Upper lobe of left lung (tissue), 6 donors: ENCODE data around the gene AHNAK. TPM values are rescaled to one million over a fixed set of nuclear protein-coding genes. Genes with fewer than 3 reads are reported as not detected.

Source experiments
- ATAC-seq, 2 donors: fragments of 200-7000 bp; cut with Tn5 transposase; one replicate each; pipeline ENCODE4 v1.9.1; 2022; ENCODE audit warnings: mild to moderate bottlenecking in 2 of 2, moderate library complexity in 2 of 2; ENCODE audit not compliant: low FRiP score in 2 of 2
- DNase-seq, 2 donors: peaks; one replicate each; pipeline ENCODE4 v3.0.0-alpha.2; 2019 to 2020
- H3K27ac ChIP-seq, 4 donors: fragments of 200-600 bp; sonication (generic); one replicate each; pipeline ENCODE4 v1.5.1; 2016 to 2019
- H3K27me3 ChIP-seq, 4 donors: fragments of 200-600 bp; sonication (generic); one replicate each; pipeline ENCODE4 v1.5.1; 2017 to 2019
- H3K36me3 ChIP-seq, 4 donors: fragments of 200-600 bp; sonication (generic); one replicate each; pipeline ENCODE4 v1.5.1; 2016 to 2019
- H3K4me1 ChIP-seq, 4 donors: fragments of 200-600 bp; sonication (generic); one replicate each; pipeline ENCODE4 v1.5.1; 2018 to 2019
- H3K4me3 ChIP-seq, 4 donors: fragments of 200-600 bp; sonication (generic); one replicate each; pipeline ENCODE4 v1.5.1; 2017 to 2019; ENCODE audit warnings: mild to moderate bottlenecking in 2 of 4, moderate library complexity in 1 of 4
- H3K9me3 ChIP-seq, 4 donors: fragments of 200-600 bp; sonication (generic); one replicate each; pipeline ENCODE4 v1.5.1; 2018 to 2019
- EP300 ChIP-seq, 4 donors: sonication (generic); formaldehyde crosslinking; IDR thresholded peaks; one replicate each; pipeline ENCODE4 v1.5.1; 2017; ENCODE audit warnings: antibody characterized with exemption in 4 of 4, control low read depth in 2 of 4
- POLR2A ChIP-seq, 4 donors: fragments of 450-650 bp; IDR thresholded peaks; one replicate each; pipeline ENCODE4 v1.5.1; 2016 to 2017; ENCODE audit warnings: antibody characterized with exemption in 4 of 4, mild to moderate bottlenecking in 2 of 4
- POLR2AphosphoS5 ChIP-seq, 2 donors: sonication (generic); formaldehyde crosslinking; IDR thresholded peaks; one replicate each; pipeline ENCODE4 v1.5.1; 2017; ENCODE audit warnings: antibody characterized with exemption in 2 of 2
- WGBS, 2 donors: methylation state at CpG; one replicate each; pipeline ENCODE4 v1.1.5; 2017 to 2018; 5-methylcytosine and 5-hydroxymethylcytosine counted together
- total RNA-seq, 6 donors: library from RNA; depleted of rRNA in 4 of 6; stranded (reverse); fragments of >200 nt in 4 of 6; gene quantifications; one replicate each; pipeline versions ENCODE4 v1.1.0 to v1.2.1, GENCODE V29; 2016 to 2021
- TF ChIP-seq, protein P1 (sequence below), 6 experiments: fragments of 450-650 bp in 4 of 6; fragments of 200-600 bp in 2 of 6; sonication (generic) in 2 of 6; IDR thresholded peaks; one replicate each; pipeline ENCODE4 v1.5.1; 2016 to 2019; ENCODE audit warnings: antibody characterized with exemption in 6 of 6
- donor health status: DM: no; HTN: no; CAD: no; lungs with moderate emphysema.
- donor health status: DM: no; HTN: yes; CAD: no; lungs with severe emphysema.

AHNAK gene
- total RNA-seq, 6 donors from 2014 or later = 583 to 1,153 (median 829) TPM

DNA sequence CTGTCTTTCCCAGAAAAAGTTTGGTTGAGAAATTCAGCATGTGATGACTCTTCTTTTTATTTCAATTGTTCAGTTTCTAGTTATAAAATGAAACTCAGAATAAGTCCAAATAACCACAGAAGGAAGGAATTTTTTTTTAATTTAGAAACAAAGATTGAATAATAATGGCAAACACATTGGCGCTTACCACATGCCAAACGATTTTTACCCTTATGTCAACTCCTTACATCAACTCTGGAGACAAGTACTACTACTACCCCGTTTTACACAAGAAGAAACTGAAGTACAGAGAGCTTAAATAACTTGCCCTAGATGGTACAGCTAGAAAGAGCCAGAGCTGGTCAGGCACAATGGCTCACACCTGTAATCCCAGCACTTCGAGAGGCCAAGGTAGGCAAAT, 52.4 kb downstream of the AHNAK start:
- TF ChIP-seq POLR2A (IDR thresholded peaks at IDR 0.05) = no peak
- TF ChIP-seq, protein P1, sequence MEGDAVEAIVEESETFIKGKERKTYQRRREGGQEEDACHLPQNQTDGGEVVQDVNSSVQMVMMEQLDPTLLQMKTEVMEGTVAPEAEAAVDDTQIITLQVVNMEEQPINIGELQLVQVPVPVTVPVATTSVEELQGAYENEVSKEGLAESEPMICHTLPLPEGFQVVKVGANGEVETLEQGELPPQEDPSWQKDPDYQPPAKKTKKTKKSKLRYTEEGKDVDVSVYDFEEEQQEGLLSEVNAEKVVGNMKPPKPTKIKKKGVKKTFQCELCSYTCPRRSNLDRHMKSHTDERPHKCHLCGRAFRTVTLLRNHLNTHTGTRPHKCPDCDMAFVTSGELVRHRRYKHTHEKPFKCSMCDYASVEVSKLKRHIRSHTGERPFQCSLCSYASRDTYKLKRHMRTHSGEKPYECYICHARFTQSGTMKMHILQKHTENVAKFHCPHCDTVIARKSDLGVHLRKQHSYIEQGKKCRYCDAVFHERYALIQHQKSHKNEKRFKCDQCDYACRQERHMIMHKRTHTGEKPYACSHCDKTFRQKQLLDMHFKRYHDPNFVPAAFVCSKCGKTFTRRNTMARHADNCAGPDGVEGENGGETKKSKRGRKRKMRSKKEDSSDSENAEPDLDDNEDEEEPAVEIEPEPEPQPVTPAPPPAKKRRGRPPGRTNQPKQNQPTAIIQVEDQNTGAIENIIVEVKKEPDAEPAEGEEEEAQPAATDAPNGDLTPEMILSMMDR (IDR thresholded peaks at IDR 0.05) = no peak
- no peak for TF ChIP-seq POLR2AphosphoS5 (IDR thresholded peaks at IDR 0.05)
- no peak for TF ChIP-seq EP300 (IDR thresholded peaks at IDR 0.05)
- WGBS, 2 donors = 76 to 77% methylated on average over 4 of the region's 4 CpGs
- no peak overlapping the region for H3K27ac ChIP-seq
- no peaks in the 10 kb centered on the region for H3K27me3 ChIP-seq
- H3K36me3 ChIP-seq = no peaks in the 10 kb centered on the region
- no peak overlapping the region for H3K4me3 ChIP-seq
- ATAC-seq (no peak), DNase-seq (no peak)
- peaks cover under 1 to 9% (median 2%) of the 10 kb centered on the region in 4 donors for H3K4me1 ChIP-seq
- no peaks in the 10 kb centered on the region for H3K9me3 ChIP-seq

DNA sequence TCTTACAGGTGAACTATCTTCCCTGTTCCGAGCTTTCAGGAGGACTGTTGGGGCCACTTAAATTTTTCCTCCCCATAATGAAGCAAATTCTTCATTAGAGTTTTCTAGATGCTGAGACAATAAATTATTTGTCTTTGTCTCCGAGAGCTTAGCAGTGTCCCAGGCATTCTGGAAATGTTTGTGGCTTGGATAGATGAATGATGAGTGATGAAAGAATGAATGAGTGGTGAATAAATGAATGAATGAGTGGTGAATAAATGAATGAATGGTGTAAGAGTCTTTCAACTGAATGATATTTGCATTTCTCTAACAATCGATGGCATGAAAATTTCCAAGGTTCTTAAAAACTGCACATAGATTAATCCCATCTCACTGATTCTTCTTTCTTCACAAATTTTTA, 52.8 kb downstream of the AHNAK start:
- 95 to 96% methylated on average over 3 of the region's 3 CpGs for WGBS, 2 donors
- no peaks in the 10 kb centered on the region for H3K9me3 ChIP-seq
- no peaks in the 10 kb centered on the region for H3K27me3 ChIP-seq
- no peak overlapping the region for H3K4me3 ChIP-seq
- no peak overlapping the region for H3K27ac ChIP-seq
- H3K4me1 ChIP-seq = peaks cover 0 to 8% (median 0%) of the 10 kb centered on the region in 4 donors
- no peak for TF ChIP-seq POLR2A (IDR thresholded peaks at IDR 0.05)
- TF ChIP-seq POLR2AphosphoS5 (IDR thresholded peaks at IDR 0.05) = no peak
- TF ChIP-seq, protein P1 (IDR thresholded peaks at IDR 0.05) = no peak
- no peak for TF ChIP-seq EP300 (IDR thresholded peaks at IDR 0.05)
- DNase-seq (no peak), ATAC-seq (no peak)
- no peaks in the 10 kb centered on the region for H3K36me3 ChIP-seq

DNA sequence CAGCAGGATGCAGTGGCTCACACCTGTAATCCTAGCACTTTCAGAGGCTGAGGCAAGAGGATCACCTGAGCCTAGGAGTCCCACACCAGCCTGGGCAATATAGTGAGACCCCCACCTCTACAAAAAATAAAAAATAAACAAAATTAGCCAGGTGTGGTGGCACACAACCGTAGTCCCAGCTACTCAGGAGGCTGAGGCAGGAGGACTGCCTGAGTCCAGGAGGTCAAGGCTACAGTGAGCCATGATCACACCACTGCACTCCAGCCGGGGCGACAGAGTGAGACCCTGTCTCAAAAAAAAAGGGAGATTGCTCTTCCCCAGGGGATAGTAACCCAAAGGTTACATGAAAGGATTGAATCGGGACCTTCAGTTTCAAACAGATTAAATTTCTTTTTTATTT, 54.0 kb downstream of the AHNAK start:
- Histone ChIP-seq H3K27me3 (no peaks in the 10 kb centered on the region), H3K4me1 (peaks cover 0 to 6% (median under 1%) of the 10 kb centered on the region in 4 donors), H3K27ac (no peak overlapping the region), H3K4me3 (no peak overlapping the region), H3K9me3 (no peaks in the 10 kb centered on the region), H3K36me3 (no peaks in the 10 kb centered on the region)
- 94 to 96% methylated on average over 4 of the region's 4 CpGs for WGBS, 2 donors
- ATAC-seq = no peak
- TF ChIP-seq EP300 (IDR thresholded peaks at IDR 0.05) = no peak
- TF ChIP-seq POLR2AphosphoS5 (IDR thresholded peaks at IDR 0.05) = no peak
- TF ChIP-seq, protein P1 (IDR thresholded peaks at IDR 0.05) = no peak
- TF ChIP-seq POLR2A (IDR thresholded peaks at IDR 0.05) = no peak
- DNase-seq = no peak

DNA sequence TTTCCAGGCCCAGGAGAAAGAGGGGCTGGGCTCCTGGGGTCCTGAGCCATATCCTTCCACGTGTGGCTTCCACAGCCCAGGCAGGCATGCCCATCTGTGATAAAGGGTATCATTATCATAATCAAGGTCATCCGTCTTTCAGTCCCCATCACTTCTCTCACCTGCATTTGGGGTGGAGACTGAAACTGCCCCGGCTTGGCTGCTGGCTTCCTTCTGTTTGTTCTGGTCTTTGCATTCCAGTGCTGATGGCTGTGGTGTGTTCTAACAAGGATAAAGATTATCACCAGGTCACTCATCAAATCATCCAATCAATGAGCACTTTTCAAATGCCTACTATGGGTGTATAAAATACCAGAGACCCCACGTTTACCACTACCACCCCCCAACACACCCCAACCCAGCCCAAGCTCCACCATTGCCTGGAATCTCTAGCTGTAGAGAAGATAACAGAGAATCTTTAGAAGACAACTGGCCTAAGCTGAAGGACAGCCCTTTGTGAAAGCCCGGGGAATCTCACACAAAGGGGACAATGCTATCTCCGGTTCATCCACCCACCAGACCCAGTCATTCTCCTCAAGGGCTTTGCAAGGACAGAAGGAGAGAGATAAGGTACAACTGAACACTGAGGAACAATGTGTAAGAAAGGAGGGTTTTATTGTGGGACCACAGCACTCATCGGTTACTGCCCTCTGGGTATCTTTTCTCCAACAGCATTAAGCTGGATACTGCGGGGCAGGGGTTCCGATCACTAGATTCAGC, 54.9 kb downstream of the AHNAK start:
- H3K27me3 ChIP-seq = no peaks in the 10 kb centered on the region
- TF ChIP-seq POLR2A (IDR thresholded peaks at IDR 0.05) (no peak), EP300 (IDR thresholded peaks at IDR 0.05) (no peak)
- DNase-seq = no peak
- H3K4me3 ChIP-seq = no peak overlapping the region
- H3K27ac ChIP-seq = no peak overlapping the region
- ATAC-seq = no peak
- no peaks in the 10 kb centered on the region for H3K9me3 ChIP-seq
- no peaks in the 10 kb centered on the region for H3K36me3 ChIP-seq
- peaks cover 0 to 5% (median 0%) of the 10 kb centered on the region in 4 donors for H3K4me1 ChIP-seq
- 86 to 90% methylated on average over 8 to 9 of the region's 9 CpGs for WGBS, 2 donors

DNA sequence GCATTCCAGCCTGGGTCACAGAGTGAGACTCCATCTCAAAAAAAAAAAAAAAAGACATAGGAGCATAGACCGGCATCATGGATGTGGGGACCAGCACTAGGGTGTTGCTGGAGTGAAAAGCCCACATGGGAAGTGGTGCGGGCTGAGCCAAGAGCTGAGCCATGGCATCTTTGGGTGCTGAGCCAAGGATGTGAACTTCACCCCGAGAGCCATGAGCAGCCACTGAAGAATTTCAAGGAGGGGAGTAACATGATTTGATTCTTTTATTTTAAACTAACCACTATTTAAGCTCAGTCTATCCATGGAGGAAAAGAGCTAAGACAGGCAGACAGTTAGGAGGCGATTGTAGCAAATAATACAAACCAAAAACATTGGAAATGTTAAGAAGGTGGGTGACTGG, 57.4 kb downstream of the AHNAK start:
- TF ChIP-seq POLR2A (IDR thresholded peaks at IDR 0.05) (no peak), EP300 (IDR thresholded peaks at IDR 0.05) (no peak)
- TF ChIP-seq, protein P1 (IDR thresholded peaks at IDR 0.05) = no peak
- no peak for ATAC-seq

More for the DNA sequence above, 57.4 kb downstream of the AHNAK start:
- 81 to 86% methylated on average over 4 of the region's 4 CpGs for WGBS, 2 donors
- H3K9me3 ChIP-seq = no peaks in the 10 kb centered on the region
- no peaks in the 10 kb centered on the region for H3K36me3 ChIP-seq
- peaks cover 0 to 5% (median 0%) of the 10 kb centered on the region in 4 donors for H3K4me1 ChIP-seq
- no peak for DNase-seq
- H3K27me3 ChIP-seq = no peaks in the 10 kb centered on the region
- no peak overlapping the region for H3K4me3 ChIP-seq
- no peak overlapping the region for H3K27ac ChIP-seq
